Measurements from ENCODE around the gene RSBN1L.
"Not testable (repeated sequence)": the region's sequence is repeated elsewhere in the genome, so short reads cannot be mapped to it uniquely, and the experiment has no call there.

Gene RSBN1L

GRCh38 chr7:77696057-77696642 is at the start of gene RSBN1L:
Gene RSBN1L, plus strand, starts transcription at chr7:77696459. Its CDS starts 11 bp downstream, at chr7:77696470.
- H3K9ac ChIP-seq (ENCODE audit: low read depth, low read length): peak within 1 kb of the TSS; percentile 95
- H3K9me3 ChIP-seq (ENCODE audit: insufficient read depth, low read depth, low read length): no peaks in the 10 kb centered on the region
- H3K27me3 ChIP-seq (ENCODE audit: insufficient read depth, low read length): no peaks in the 10 kb centered on the region
- peaks cover 10% of the 10 kb centered on the region; the same call in 1 of the 2 replicates for H3K4me1 ChIP-seq (ENCODE audit: insufficient read depth, low read length)
- H3K4me3 ChIP-seq (ENCODE audit: low read length): peak within 1 kb of the TSS; percentile 80
- peak within 1 kb of the TSS; percentile 80 for H3K27ac ChIP-seq (ENCODE audit: low read length)
- H3K36me3 ChIP-seq (ENCODE audit: insufficient read depth, low read depth, low read length): 0 out of 2 replicates have a peak, but pooled peaks cover under 1% of the 10 kb centered on the region

GRCh38 chr7:77648742-77649338 is 47.4 kb upstream of the RSBN1L start:
- H3K4me3 ChIP-seq (ENCODE audit: low read length): no peak overlapping the region
- H3K27ac ChIP-seq (ENCODE audit: low read length): no peak overlapping the region
- H3K9ac ChIP-seq (ENCODE audit: low read depth, low read length): no peak overlapping the region

GRCh38 chr7:77649716-77650349 is 46.4 kb upstream of the RSBN1L start:
- Histone ChIP-seq H3K9me3 (ENCODE audit: insufficient read depth, low read depth, low read length) (no peaks in the 10 kb centered on the region), H3K27ac (ENCODE audit: low read length) (no peak overlapping the region), H3K36me3 (ENCODE audit: insufficient read depth, low read depth, low read length) (peaks cover 23% of the 10 kb centered on the region)

More at GRCh38 chr7:77648742-77649338, 47.4 kb upstream of the RSBN1L start:
- Histone ChIP-seq H3K36me3 (ENCODE audit: insufficient read depth, low read depth, low read length) (peaks cover 27% of the 10 kb centered on the region), H3K27me3 (ENCODE audit: insufficient read depth, low read length) (no peaks in the 10 kb centered on the region), H3K9me3 (ENCODE audit: insufficient read depth, low read depth, low read length) (no peaks in the 10 kb centered on the region), H3K4me1 (ENCODE audit: insufficient read depth, low read length) (no peaks in the 10 kb centered on the region)

GRCh38 chr7:77651575-77652162 is 44.6 kb upstream of the RSBN1L start:
- Histone ChIP-seq H3K27me3 (ENCODE audit: insufficient read depth, low read length) (no peaks in the 10 kb centered on the region), H3K36me3 (ENCODE audit: insufficient read depth, low read depth, low read length) (peaks cover 34% of the 10 kb centered on the region), H3K4me3 (ENCODE audit: low read length) (no peak overlapping the region), H3K9me3 (ENCODE audit: insufficient read depth, low read depth, low read length) (no peaks in the 10 kb centered on the region), H3K4me1 (ENCODE audit: insufficient read depth, low read length) (no peaks in the 10 kb centered on the region), H3K27ac (ENCODE audit: low read length) (no peak overlapping the region), H3K9ac (ENCODE audit: low read depth, low read length) (no peak overlapping the region)

More at GRCh38 chr7:77649716-77650349, 46.4 kb upstream of the RSBN1L start:
- Histone ChIP-seq H3K9ac (ENCODE audit: low read depth, low read length) (no peak overlapping the region), H3K4me3 (ENCODE audit: low read length) (no peak overlapping the region), H3K4me1 (ENCODE audit: insufficient read depth, low read length) (no peaks in the 10 kb centered on the region), H3K27me3 (ENCODE audit: insufficient read depth, low read length) (no peaks in the 10 kb centered on the region)

- peaks cover 31% of the 10 kb centered on the region for H3K36me3 ChIP-seq (ENCODE audit: insufficient read depth, low read depth, low read length)
- not testable (repeated sequence) for H3K4me3 ChIP-seq (ENCODE audit: low read length); H3K4me1 ChIP-seq (ENCODE audit: insufficient read depth, low read length); H3K9me3 ChIP-seq (ENCODE audit: insufficient read depth, low read depth, low read length); H3K27me3 ChIP-seq (ENCODE audit: insufficient read depth, low read length); H3K27ac ChIP-seq (ENCODE audit: low read length); H3K9ac ChIP-seq (ENCODE audit: low read depth, low read length)
These were observed 43.4 kb upstream of the RSBN1L start for GRCh38 chr7:77652826-77653225.

- no peaks in the 10 kb centered on the region for H3K9me3 ChIP-seq (ENCODE audit: insufficient read depth, low read depth, low read length)
- no peaks in the 10 kb centered on the region for H3K4me1 ChIP-seq (ENCODE audit: insufficient read depth, low read length)
- H3K27ac ChIP-seq (ENCODE audit: low read length): no peak overlapping the region
- peaks cover 38% of the 10 kb centered on the region for H3K36me3 ChIP-seq (ENCODE audit: insufficient read depth, low read depth, low read length)
- H3K27me3 ChIP-seq (ENCODE audit: insufficient read depth, low read length): no peaks in the 10 kb centered on the region
- no peak overlapping the region for H3K9ac ChIP-seq (ENCODE audit: low read depth, low read length)
- H3K4me3 ChIP-seq (ENCODE audit: low read length): no peak overlapping the region
These were observed 42.7 kb upstream of the RSBN1L start for GRCh38 chr7:77653572-77653971.

GRCh38 chr7:77655356-77655755 is 40.9 kb upstream of the RSBN1L start:
- Histone ChIP-seq H3K4me1 (ENCODE audit: insufficient read depth, low read length) (no peaks in the 10 kb centered on the region), H3K27ac (ENCODE audit: low read length) (no peak overlapping the region), H3K4me3 (ENCODE audit: low read length) (no peak overlapping the region), H3K36me3 (ENCODE audit: insufficient read depth, low read depth, low read length) (peaks cover 41% of the 10 kb centered on the region), H3K9ac (ENCODE audit: low read depth, low read length) (no peak overlapping the region), H3K27me3 (ENCODE audit: insufficient read depth, low read length) (no peaks in the 10 kb centered on the region), H3K9me3 (ENCODE audit: insufficient read depth, low read depth, low read length) (no peaks in the 10 kb centered on the region)

GRCh38 chr7:77655836-77656455 is 40.3 kb upstream of the RSBN1L start:
- Histone ChIP-seq H3K4me1 (ENCODE audit: insufficient read depth, low read length) (no peaks in the 10 kb centered on the region), H3K36me3 (ENCODE audit: insufficient read depth, low read depth, low read length) (peaks cover 41% of the 10 kb centered on the region), H3K9me3 (ENCODE audit: insufficient read depth, low read depth, low read length) (no peaks in the 10 kb centered on the region), H3K4me3 (ENCODE audit: low read length) (no peak overlapping the region), H3K27me3 (ENCODE audit: insufficient read depth, low read length) (no peaks in the 10 kb centered on the region), H3K27ac (ENCODE audit: low read length) (no peak overlapping the region), H3K9ac (ENCODE audit: low read depth, low read length) (no peak overlapping the region)

GRCh38 chr7:77657427-77658224 is 38.6 kb upstream of the RSBN1L start:
- Histone ChIP-seq H3K4me3 (ENCODE audit: low read length) (no peak overlapping the region), H3K27me3 (ENCODE audit: insufficient read depth, low read length) (no peaks in the 10 kb centered on the region), H3K27ac (ENCODE audit: low read length) (no peak overlapping the region), H3K9me3 (ENCODE audit: insufficient read depth, low read depth, low read length) (no peaks in the 10 kb centered on the region), H3K4me1 (ENCODE audit: insufficient read depth, low read length) (no peaks in the 10 kb centered on the region), H3K36me3 (ENCODE audit: insufficient read depth, low read depth, low read length) (peaks cover 41% of the 10 kb centered on the region), H3K9ac (ENCODE audit: low read depth, low read length) (no peak overlapping the region)

- H3K27me3 ChIP-seq (ENCODE audit: insufficient read depth, low read length): no peaks in the 10 kb centered on the region
- H3K9me3 ChIP-seq (ENCODE audit: insufficient read depth, low read depth, low read length): no peaks in the 10 kb centered on the region
- peaks cover 36% of the 10 kb centered on the region for H3K36me3 ChIP-seq (ENCODE audit: insufficient read depth, low read depth, low read length)
- no peak overlapping the region for H3K27ac ChIP-seq (ENCODE audit: low read length)
- H3K4me1 ChIP-seq (ENCODE audit: insufficient read depth, low read length): no peaks in the 10 kb centered on the region
- no peak overlapping the region for H3K4me3 ChIP-seq (ENCODE audit: low read length)
- no peak overlapping the region for H3K9ac ChIP-seq (ENCODE audit: low read depth, low read length)
These were observed 37.3 kb upstream of the RSBN1L start for GRCh38 chr7:77658928-77659327.

GRCh38 chr7:77661816-77662215 is 34.4 kb upstream of the RSBN1L start:
- Histone ChIP-seq H3K4me1 (ENCODE audit: insufficient read depth, low read length) (no peaks in the 10 kb centered on the region), H3K9ac (ENCODE audit: low read depth, low read length) (no peak overlapping the region), H3K4me3 (ENCODE audit: low read length) (no peak overlapping the region), H3K36me3 (ENCODE audit: insufficient read depth, low read depth, low read length) (peaks cover 17% of the 10 kb centered on the region), H3K27ac (ENCODE audit: low read length) (no peak overlapping the region), H3K9me3 (ENCODE audit: insufficient read depth, low read depth, low read length) (no peaks in the 10 kb centered on the region), H3K27me3 (ENCODE audit: insufficient read depth, low read length) (no peaks in the 10 kb centered on the region)
